HL-60 (cell line): ENCODE data around the gene ADGRA1.

ENCODE experiments used
- DNase-seq, 2 experiments: peaks; one replicate each; pipeline ENCODE4 v3.0.0-alpha.2; 2010 to 2020; ENCODE audit warnings: low read depth in 1 of 2, low spot score in 1 of 2
- H3K27ac ChIP-seq: fragments of 250-450 bp; sonication (Bioruptor Pico); replicated peaks from 2 replicates; pipeline ENCODE4 v1.5.1; 2020; ENCODE audit warnings: mild to moderate bottlenecking, moderate library complexity
- H3K27me3 ChIP-seq: fragments of 250-450 bp; sonication (Bioruptor Pico); 2 replicates; pipeline ENCODE4 v1.5.1; 2021; ENCODE audit warnings: mild to moderate bottlenecking, moderate library complexity; ENCODE audit not compliant: insufficient read depth, poor library complexity, severe bottlenecking
- H3K4me3 ChIP-seq: replicated peaks from 2 replicates; pipeline ENCODE4 v1.5.1; 2011; ENCODE audit warnings: mild to moderate bottlenecking, control low read depth, low read length; ENCODE audit not compliant: insufficient read depth
- CTCF ChIP-seq: IDR thresholded peaks from one replicate; pipeline ENCODE4 v1.5.1; 2011; ENCODE audit warnings: low read length, control low read depth, inconsistent platforms; ENCODE audit not compliant: insufficient read depth
- GABPA ChIP-seq: IDR thresholded peaks from 2 replicates; pipeline ENCODE4 v1.6.1; 2012; ENCODE audit warnings: low read depth
- POLR2AphosphoS5 ChIP-seq: IDR thresholded peaks from 2 replicates; pipeline ENCODE4 v1.6.1; 2012; ENCODE audit warnings: low read depth
- SPI1 ChIP-seq: IDR thresholded peaks from 2 replicates; pipeline ENCODE4 v1.6.1; 2012; ENCODE audit warnings: low read depth, mild to moderate bottlenecking, borderline replicate concordance
- TF ChIP-seq, protein P1 (sequence below): IDR thresholded peaks from 2 replicates; pipeline ENCODE4 v1.6.1; 2012; ENCODE audit warnings: low read depth; ENCODE audit not compliant: insufficient replicate concordance

ADGRA1 gene

GRCh38 chr10:133164816-133165555 lies 77.3 kb downstream of the ADGRA1 start:
- Histone ChIP-seq H3K27ac (no peak overlapping the region), H3K27me3 (peaks cover 25% of the 10 kb centered on the region), H3K4me3 (no peak overlapping the region)
- TF ChIP-seq, protein P1, sequence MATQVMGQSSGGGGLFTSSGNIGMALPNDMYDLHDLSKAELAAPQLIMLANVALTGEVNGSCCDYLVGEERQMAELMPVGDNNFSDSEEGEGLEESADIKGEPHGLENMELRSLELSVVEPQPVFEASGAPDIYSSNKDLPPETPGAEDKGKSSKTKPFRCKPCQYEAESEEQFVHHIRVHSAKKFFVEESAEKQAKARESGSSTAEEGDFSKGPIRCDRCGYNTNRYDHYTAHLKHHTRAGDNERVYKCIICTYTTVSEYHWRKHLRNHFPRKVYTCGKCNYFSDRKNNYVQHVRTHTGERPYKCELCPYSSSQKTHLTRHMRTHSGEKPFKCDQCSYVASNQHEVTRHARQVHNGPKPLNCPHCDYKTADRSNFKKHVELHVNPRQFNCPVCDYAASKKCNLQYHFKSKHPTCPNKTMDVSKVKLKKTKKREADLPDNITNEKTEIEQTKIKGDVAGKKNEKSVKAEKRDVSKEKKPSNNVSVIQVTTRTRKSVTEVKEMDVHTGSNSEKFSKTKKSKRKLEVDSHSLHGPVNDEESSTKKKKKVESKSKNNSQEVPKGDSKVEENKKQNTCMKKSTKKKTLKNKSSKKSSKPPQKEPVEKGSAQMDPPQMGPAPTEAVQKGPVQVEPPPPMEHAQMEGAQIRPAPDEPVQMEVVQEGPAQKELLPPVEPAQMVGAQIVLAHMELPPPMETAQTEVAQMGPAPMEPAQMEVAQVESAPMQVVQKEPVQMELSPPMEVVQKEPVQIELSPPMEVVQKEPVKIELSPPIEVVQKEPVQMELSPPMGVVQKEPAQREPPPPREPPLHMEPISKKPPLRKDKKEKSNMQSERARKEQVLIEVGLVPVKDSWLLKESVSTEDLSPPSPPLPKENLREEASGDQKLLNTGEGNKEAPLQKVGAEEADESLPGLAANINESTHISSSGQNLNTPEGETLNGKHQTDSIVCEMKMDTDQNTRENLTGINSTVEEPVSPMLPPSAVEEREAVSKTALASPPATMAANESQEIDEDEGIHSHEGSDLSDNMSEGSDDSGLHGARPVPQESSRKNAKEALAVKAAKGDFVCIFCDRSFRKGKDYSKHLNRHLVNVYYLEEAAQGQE = no peak
- no peak for TF ChIP-seq SPI1
- no peak for TF ChIP-seq GABPA
- TF ChIP-seq CTCF = no peak
- no peak for TF ChIP-seq POLR2AphosphoS5
- DNase-seq = no peak

DNA sequence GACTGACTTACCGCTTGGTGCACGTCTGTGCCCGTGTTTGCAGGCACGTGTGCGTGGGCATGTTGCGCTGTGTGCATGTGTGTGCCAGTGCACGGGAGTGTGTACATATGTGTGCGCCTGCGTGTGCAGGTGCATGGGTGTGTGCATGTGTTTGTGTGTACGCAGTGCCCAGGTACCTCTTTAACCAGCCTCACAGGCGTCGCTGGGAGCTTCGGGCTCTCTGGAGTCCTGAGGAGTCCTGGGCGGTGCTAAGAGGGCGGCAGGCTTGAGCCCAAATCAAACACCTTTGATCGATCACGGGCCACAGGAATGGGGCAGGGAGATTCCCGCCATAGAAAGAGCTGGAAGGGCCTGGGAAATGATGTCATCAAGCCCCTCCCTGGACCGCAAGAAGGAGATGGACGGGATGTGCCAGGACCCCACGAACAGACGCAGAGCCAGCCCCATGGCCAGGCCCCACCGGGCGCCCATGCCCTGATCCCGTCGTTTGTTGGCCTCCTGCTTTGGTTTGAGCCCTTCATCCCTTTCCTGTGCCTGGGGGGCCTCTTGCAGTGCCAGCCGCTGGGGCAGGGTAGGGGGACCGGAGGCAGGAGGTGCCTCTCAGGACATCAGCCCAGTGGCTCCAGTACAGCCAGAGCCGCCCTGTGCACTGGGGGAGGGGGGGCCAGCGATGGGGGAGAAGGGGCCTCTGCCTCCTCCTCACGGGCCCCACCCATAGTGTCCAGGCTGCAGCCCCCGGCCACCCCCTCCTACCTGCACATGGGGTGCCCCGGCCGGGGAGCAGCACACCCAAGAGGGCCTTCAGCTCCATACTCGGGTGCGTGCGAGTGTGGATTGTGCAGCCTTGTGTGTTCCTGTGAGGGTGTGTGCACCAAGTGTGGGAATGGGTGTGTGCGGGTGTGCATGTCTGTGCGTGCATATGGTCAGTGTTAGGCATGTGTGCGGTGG lies 78.1 kb downstream of the ADGRA1 start:
- TF ChIP-seq, protein P1 = no peak
- TF ChIP-seq GABPA (no peak), POLR2AphosphoS5 (no peak), SPI1 (no peak), CTCF (no peak)
- peaks cover 19% of the 10 kb centered on the region for H3K27me3 ChIP-seq
- DNase-seq = no peak
- H3K27ac ChIP-seq = no peak overlapping the region
- no peak overlapping the region for H3K4me3 ChIP-seq

- no peak for TF ChIP-seq SPI1
- H3K27me3 ChIP-seq = peaks cover 13% of the 10 kb centered on the region
- DNase-seq = no peak
- no peak overlapping the region for H3K4me3 ChIP-seq
- H3K27ac ChIP-seq = no peak overlapping the region
These were observed 78.7 kb downstream of the ADGRA1 start for GRCh38 chr10:133166504-133166827.

DNA sequence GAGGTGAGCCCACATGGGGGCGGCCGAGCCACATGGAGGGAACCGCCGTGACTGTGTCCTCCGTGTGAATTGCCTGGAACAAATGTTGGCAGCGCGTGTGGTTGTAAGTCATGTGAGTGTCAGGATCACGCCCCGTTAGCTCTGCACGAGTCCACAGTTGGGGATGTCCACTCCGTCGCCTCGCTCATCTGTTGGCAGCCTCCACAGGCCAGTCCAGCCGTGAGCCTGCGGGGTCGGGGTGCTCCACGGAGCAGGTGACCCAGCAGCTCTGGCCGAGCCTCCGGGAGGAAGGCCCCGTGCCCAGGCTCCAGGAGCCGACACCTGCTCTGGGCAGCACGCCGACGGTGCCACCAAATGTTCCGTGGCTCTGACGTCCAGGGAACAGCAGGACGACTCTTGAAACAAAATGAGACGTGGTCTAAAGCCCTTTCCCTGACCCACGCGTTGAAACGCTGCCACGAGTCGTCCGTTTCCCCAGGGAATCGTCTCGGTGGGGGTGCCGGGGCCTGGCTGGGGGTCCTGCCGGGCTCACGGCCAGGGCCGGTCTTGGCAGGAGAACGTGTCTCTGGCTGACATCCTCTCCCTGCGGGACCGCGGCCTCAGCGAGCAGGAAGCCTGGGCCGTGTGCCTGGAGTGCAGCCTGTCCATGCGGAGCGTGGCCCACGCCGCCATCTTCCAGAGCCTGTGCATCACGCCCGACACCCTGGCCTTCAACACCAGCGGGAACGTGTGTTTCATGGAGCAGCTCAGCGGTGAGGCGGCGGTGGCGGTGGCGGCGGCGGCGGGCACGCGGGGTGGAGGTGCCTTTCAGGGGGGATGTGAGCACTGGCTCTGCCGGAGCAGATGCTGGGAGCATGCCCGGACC lies 79.3 kb downstream of the ADGRA1 start:
- H3K27ac ChIP-seq = no peak overlapping the region
- TF ChIP-seq GABPA (no peak), CTCF (no peak), POLR2AphosphoS5 (no peak), SPI1 (no peak)
- TF ChIP-seq, protein P1 = no peak
- no peak overlapping the region for H3K4me3 ChIP-seq
- no peak for DNase-seq
- peaks cover 7% of the 10 kb centered on the region for H3K27me3 ChIP-seq
